Suppressor macrophage treated with lipopolysaccharide for 4 hours (primary cell): ENCODE measurements around the gene HS3ST3A1.

ENCODE experiments used
- DNase-seq: peaks from one replicate; pipeline ENCODE4 v3.0.0-alpha.2; 2020

Gene HS3ST3A1

DNA sequence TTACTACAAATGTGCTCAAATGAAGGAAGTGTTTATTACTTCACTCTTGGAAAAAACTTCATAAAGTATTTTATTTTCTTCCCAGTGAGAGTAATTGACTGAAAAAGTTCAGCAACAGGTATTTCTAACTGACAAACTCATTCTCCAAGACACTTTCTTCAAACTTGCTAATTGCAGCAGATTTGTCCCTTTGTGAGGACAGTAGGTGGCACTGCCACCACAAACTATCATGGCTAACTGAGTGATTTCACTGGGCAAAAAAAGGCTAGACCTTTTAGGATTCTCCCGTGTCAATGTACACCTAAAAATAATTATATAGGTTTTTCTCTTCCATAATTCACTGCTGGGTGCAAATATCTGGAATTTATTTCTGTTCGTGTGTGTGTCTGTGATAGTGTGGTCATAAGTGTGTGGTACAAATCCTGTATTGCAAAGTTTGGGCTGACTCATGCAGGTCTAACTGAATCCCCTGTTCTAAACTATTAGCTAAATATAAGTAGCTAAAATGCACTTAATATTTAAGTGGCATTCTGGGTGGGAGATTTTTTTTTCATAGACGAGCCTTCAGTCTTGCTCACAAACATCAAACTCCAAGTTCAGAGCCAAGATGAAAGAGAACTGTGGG lies 3.9 kb downstream of the HS3ST3A1 start:
- peak; percentile 45 for DNase-seq

DNA sequence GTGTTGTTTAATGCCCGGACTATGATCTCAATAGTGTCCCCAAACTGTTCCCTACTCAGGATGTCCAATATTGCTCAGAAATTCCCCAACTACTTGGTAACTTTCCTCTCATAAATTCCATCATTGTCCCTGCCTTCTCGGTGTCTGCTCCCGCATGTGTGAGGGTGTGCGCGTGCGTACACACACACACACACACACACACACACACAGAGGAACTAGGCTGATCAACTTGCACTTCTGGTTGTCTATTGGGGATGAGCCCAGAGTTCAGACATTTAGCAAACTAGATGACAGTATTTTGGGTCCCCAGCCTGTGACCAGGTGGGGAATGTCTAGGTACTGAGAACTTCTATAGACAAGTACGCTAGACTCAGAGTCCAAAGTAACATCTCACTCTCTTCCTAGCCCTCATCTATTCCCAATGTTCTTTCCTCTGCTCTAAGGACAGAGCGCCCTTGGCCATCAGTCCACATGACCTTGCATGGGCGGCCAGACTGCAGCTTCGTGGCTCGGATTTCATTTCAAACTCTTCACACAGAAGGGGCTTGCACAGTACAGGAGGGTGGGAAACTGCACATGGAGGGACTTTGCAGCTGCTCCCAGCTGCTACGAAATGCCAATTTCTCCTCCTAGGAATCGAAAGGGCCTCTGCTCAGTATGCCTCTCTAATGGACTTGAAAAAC lies 5.3 kb downstream of the HS3ST3A1 start:
- no peak for DNase-seq

DNA sequence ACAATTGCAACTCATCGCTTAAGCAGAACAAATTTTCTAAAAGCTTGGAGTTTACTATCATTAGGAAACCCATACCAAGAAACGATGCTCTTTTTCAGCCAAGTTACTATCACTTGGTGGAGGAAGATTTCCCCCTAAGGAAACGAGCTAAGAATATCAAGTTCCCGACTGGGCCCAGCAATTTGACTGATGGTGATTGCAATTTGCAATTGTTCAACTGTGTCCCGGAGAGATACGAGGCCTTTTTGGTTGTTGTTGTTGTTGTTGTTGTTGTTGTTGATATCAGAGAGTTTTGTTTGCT lies 6.2 kb downstream of the HS3ST3A1 start:
- DNase-seq: no peak

DNA sequence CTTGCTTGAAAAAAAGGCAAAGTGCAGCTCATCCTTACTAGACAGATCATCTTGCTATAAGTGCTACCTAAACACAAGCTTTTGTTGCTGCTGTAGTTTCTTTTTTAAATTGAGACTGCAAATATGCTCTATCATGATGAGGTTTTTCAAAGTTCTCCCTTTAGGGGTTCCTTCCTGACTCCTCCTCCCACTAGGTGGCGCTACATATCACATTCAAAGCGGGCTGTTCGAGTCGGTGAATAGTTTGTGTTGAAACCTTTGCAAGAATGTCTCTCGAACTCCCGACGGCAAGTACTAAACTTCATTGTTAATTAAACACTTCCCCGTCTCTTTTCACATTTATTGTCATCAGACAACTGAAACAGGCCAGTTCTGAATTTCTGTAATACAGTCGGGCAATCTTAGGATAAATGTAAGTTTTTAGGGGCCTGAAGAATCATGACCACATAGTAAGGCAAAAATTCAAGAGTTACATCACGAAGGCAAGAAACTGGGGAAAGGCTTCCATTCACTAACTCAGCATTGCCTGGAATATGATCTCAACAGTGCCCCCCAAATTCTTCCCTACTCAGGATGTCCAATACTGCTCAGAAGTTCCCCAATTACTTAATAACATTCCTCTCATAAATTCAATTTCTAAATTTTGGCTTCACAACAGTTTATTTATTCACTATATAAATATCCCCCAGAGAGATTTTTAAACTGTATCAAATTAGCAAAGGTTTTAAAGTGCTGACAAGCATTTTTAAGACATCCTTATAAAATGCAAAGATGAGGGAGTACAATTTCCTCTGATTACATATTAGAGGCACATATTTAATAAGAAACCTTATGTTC lies 6.7 kb downstream of the HS3ST3A1 start:
- DNase-seq: peak; percentile 87

DNA sequence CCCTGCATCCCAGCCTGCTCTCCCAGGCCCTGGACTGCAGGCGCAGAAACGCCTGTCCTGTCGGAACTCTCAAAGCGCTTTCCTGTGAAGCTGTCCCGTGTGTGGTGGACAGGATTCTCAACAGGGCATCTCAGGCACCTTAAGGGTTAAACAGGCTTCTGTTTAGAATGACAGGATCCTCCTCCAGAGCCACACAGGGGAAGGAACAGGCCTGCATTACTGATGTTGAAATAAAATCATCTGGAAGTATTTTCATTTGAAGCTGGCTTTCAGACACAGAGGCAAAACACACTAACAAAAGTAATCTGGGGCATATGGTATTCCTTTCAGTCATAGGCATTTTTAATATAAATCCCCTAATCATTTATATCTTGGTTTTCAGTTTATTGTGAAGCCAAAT lies 7.4 kb downstream of the HS3ST3A1 start:
- DNase-seq: no peak

DNA sequence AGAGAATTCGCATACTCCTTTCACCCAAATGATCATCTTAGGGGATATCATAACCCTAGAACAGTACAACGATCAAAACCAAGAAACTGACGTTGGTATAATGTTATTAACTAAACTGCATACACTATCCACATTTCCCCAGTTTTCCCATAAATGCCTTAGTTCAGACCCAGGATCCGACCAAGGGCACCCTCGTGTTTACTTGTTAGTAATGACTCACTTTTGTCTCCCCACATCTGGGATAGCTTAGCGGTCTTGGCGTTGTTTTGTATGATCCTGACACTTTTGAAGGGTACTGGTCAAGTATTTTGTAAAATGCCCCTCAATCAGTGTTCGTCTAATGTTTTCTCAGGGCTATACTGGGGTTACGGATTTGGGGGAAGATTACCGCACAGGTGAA lies 8.0 kb downstream of the HS3ST3A1 start:
- no peak for DNase-seq

DNA sequence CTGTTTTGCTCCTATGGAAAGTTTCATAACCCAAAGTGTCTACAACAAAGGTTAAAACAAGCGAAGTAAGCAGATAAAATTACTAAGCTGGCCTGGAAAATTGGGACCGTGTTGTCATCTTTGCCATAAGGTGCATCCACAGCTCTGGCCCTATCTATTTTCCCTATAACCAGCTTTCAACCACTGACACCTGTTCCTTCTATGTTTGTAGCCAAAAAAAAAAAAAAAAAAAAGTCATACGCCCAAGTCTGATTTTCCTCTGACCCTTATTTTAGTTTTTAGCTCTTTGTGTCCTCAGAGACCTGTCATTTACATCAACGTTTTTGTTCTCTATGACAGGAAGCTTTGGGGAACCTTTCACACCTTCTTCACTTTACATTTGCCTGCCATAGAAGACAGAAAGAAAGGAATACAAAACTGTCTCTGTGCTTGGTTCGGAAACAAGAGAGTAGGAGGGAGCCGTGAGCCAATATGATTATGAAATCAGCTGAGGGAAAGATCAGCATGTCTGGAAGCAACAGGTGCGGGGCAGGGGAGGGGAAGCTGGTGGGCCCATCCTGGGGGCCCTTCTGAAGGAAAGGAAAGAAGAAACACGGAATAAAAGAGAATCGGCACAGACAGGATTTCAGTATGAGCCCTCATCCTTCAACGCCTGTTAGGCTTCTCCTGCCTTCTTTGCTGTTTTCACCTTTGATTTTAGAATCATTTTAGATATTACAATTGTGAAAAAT lies 8.5 kb downstream of the HS3ST3A1 start:
- no peak for DNase-seq

DNA sequence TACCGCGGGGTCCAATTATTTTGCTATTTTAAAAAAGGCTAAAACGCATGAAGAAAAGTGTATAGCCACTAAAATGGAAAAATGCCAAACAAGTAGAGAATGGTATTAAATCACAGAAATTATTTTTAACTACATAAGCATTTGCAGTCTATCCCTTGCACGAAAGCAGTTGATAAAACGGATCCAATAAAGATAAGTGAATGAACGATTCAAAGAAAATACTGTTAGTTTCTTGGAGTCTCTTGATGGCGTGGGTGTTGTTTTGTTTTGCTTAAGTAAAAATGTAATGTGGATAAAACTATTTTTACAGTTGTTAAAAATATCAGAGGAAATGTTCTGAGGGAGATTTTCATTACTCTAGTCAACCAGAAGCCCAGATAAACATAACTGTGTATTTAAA lies 9.3 kb downstream of the HS3ST3A1 start:
- no peak for DNase-seq

DNA sequence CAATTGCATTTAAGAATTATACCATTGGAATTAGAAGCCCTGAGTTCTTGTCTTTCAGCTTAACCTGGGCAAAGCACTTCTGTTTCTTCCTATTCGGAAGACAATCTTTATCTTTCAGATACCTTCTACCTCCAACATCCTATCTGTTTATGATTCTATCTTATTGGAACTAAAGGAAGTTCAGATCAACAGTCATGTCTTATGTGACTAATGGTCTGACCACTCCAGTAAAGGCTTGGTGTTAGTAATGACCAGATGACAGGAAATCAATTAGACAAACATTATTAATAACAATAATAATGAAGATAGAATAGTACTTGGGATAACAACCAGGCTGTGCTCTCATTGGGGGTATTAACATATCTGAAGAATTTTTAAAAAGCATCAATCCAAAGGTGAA lies 11.3 kb downstream of the HS3ST3A1 start:
- no peak for DNase-seq

DNA sequence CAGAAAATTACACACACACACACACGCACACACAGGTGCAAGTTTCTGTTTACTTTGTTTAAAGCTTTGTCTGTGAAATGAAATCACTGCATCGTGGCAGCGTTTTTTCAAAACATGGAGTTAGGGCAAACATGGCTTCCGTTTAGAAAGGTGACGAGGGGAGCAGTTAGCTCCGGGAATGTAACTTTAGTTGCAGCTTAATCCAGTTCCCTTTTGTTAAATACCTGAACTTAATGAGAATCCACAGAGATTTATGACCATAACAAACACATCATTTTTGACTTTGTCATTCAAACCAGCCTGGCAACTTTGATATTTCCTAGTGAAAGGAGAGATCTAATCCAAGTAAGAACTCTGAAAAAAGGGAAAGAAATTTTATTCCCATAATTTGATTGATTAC lies 12.1 kb downstream of the HS3ST3A1 start:
- no peak for DNase-seq

DNA sequence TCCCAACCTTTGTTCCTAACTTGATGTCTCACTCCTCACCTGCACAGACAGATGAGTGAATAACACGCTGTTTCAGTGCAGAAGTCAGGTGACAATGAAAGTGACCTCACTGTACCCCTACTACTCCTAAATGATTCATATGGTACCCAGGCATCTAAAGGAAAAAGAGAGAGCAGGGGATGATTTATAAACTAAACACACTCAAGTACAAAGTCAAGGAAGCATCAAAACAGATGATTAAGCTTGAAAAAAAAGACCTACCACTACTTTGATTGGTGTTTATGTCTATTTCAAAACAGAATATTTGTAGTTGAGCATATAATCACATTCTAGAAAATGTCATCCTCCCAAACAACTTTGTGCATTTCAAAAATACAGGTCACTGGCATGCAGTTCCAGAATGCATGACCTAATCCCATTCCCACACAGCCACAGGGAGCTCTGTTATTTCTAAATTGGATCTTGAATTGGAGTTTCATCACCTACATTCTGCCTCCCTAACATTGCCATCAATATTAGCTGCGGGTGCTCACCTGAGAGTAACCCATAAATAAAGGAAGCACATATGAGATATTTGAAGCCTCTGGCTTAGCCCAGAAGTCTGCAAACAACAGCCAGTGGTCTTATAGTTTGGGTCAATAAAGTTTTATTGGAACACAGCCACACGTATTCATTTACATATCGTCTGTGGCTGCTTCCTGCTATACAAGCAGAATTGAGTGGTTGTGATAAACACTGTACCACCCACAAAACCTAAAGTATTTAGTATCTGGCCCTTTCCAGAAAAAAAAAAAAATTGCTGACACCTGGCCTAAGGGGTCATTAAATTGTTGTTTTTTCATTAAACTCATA lies 14.0 kb downstream of the HS3ST3A1 start:
- no peak for DNase-seq

DNA sequence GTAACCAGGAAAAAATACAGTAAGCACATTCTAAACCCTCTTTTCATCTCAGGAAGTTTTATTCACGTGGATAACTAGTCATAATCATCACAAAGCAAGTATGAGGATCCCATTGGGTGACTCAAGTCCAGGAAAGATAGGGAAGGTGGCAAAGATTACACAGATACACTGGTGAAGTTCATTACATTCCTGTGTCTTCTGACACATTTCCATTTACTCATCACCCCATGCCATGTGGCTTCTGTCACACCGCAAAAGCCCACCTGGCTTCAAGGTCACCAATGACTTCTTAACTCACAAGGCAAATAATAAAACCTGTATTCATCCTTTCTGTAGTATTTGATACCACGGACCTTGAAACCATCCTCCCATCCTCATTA lies 17.0 kb downstream of the HS3ST3A1 start:
- DNase-seq: no peak

DNA sequence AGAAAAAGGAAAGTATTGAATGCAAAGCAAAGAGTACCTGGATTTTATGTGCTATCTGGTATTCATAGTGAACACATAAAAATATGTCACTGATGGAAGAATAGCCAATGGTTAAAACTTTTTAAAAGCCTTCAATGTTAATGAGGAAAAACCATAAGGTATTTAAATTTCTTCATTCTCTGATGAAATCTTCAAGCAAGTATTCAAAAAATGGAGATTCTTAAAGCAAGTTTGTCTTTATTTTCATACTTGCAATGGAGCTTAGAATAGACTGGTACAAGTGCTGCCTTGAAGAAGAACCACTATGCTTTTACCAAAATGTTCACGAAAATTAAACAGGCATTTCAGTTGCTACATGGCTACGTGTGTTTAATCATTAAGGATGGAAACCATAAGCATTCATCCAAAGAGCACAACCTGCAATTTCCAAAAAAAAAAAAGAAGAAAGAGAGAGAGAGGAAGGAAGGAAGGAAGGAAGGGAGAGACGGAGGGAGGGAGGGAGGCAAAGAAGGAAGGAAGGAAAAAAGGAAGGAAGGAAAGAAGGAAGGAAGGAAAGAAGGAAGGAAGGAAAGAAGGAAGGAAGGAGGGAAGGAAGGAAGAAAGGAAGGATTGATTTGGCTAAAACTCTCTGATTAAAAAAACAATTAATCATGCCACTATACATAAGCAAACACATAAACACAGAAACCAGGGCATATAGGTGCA lies 17.6 kb downstream of the HS3ST3A1 start:
- DNase-seq: no peak

DNA sequence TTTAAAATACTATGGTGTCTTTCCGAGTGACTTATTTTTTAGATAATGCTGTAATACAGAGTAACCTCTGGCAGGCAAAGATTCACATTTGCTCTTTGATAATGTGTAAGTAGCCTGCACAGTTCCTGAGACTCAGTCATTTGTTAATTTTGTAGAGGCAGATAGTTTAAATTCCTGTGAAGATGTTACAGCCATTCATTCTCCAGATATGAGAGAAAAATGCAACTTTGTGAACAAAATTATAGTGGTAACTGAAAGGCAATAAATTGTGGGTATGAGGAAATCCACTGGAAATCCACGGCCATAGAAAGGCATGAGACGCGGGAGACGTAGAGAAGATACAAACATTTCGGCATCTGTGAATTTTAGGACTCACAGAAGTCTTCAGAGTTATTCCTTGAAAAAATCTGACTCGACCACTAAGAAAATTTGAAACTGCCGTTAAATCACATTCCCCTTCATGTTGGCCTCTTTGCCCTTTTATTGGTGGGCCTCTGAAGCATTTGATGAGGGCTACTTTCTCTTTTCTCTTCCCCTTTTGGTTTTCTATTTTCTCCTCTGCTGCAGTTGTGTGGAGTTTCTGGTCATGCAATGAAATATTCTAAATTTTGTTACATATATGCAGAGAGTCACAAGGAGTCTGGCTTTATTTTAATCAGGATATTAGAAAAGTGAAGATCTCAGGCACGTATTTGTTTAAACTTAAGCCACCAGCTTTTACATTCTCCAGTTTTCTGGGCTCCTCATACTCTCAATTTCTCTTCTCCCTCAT lies 18.8 kb downstream of the HS3ST3A1 start:
- no peak for DNase-seq

DNA sequence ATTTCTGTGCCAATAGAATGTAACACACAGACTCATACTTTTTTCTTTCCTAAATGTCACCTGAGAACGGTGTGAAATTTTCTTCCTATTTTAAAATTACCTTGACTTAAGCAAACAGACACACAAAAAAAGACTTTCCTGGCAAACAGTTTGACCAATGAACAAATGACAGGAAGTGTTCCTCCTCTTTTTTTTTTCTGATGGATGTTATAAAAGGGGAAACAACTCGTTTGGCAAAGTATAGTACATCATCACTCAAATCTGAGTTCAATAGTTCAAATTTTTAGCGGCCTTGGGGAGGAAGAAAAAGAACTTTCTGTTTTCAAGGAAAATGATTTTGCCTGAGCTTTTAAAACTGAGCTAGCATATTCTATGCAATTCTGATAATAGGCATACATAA lies 19.8 kb downstream of the HS3ST3A1 start:
- DNase-seq: no peak

DNA sequence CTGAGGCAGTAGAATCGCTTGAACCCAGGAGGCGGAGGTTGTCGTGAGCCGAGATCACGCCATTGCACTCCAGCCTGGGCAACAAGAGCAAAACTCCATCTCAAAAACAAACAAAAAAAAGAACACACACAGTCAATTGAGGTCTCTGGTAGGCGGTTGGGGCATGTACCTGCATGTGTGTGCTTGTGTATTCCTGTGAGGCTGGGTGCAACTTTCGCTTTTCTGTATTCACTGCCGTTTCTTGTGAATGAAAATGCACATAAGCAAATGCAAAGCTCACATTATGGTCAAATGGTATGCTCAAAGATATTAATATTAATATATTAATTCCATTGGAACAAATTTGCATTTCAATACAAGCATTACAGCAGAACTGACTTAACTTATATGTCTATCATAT lies 20.9 kb downstream of the HS3ST3A1 start:
- DNase-seq: no peak

DNA sequence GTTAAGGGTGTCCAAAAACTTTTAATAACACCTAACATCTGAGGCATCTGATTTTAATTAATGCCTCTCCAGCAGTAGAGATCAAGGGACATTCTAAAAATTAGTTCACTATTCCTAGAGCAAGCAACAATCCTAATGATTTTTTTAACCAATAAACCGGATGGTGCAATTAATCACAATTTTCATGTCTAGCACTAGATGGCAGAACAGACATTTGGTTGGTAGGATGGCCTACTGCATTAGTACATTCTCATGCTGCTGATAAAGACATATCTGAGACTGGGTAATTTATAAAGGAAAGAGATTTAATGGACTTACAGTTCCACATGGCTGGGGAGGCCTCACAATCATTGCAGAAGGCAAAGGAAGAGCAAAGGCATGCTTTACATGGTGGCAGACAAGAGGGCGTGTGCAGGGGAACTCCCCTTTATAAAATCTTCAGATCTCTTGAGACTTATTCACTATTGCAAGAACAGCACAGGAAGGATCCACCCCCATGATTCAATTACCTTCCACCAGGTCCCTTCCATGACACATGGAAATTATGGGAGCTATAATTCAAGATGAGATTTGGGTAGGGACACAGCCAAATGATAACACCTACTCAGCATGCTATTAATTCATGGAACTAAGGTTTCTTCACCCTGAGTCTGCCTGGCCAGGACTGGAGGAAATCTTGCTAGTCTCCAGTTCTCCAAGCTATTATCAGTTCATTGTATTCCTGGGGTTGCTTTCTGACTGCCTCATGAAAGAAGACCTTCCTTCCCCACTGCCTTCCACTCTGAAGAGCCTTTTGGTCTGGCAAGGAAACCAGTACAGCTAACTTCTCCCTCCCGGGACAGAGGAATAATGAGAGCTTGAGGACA lies 24.8 kb downstream of the HS3ST3A1 start:
- DNase-seq: no peak

DNA sequence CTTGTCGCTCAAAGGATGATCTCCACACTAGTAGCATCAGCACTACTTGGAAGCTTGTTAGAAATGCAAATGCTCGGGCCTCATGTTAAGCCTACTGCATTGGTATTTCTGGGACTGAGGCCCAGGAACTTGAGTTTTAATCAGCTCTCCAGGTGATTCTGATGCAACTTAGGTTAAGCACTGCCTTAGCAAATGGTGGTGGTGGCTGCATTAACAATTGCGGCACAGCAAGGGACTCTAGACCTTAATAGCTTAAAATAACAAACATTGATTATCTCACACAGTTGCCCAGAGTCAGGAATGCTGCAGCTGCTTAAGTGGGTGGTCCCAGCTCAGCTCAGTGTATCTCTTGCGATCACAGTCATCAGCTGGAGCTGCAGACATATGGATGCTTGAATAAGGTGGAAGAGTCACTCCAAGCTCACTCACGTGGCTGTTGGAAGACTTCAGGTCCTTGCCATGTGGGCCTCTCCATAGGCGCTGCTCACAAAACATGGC lies 25.8 kb downstream of the HS3ST3A1 start:
- DNase-seq: no peak

DNA sequence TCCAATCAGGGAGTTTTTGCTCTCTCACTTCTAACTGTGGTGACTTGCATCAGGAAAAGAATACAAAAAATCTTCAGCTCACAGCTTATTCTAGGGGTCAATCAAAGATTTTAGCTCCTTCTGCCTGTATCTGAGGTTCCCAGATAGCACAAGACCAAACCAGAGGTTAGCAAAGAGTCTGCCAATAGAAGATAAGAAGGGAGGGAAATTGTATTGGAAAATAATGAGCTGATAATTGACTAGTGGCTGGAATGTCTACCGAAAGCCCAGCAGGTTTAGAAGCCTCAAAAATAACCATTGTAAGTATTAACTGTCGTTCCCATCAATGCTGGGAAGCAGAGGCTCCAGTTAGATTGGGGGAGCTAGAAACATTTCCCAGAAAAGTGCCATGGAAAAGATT lies 26.3 kb downstream of the HS3ST3A1 start:
- DNase-seq: no peak

DNA sequence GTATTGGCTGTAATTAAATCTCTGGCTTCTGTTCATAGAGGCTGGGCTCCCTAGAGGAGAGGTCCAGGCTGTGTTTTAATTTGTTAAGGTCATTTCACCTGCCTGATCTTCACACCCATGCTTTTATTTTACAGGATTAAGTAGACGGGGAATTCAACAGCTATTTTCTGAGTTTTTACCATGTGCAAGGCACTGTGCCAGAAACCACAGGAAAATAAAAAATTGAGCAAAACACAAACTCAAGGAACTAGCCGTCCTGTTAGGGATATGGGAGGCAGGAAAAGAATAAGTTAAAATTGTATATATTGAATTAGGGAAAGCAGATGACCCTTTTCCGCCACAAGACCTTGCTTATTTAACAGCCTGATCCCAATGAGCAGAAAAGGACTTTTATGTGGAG lies 29.1 kb downstream of the HS3ST3A1 start:
- no peak for DNase-seq
